Liver (tissue), 9 donors: ENCODE data around the gene ZNF226. TPM values are rescaled to one million over a fixed set of nuclear protein-coding genes. Genes with fewer than 3 reads are reported as not detected.

Source experiments
- DNase-seq: peaks from one replicate; pipeline ENCODE4 v3.0.0-alpha.2; 2017; ENCODE audit warnings: low spot score
- H3K27ac ChIP-seq, 2 donors: one replicate each; pipeline ENCODE4 v1.7.0; 2013; ENCODE audit warnings: inconsistent platforms in 2 of 2, low read length in 2 of 2, control low read depth in 1 of 2, low read depth in 1 of 2, mild to moderate bottlenecking in 1 of 2
- H3K27me3 ChIP-seq, 4 donors: one replicate each; pipeline versions ENCODE4 v1.6.1 to v1.7.0; 2013; ENCODE audit warnings: low read length in 3 of 4, inconsistent platforms in 1 of 4, mild to moderate bottlenecking in 1 of 4, moderate library complexity in 1 of 4; ENCODE audit not compliant: control insufficient read depth in 4 of 4, insufficient read depth in 4 of 4
- H3K36me3 ChIP-seq, 4 donors: one replicate each; pipeline versions ENCODE4 v1.6.1 to v1.7.0; 2013; ENCODE audit warnings: low read length in 3 of 4, mild to moderate bottlenecking in 3 of 4, low read depth in 1 of 4, moderate library complexity in 1 of 4; ENCODE audit not compliant: control insufficient read depth in 4 of 4, insufficient read depth in 3 of 4
- H3K4me1 ChIP-seq, 4 donors: one replicate each; pipeline versions ENCODE4 v1.6.1 to v1.7.0; 2013; ENCODE audit warnings: low read length in 3 of 4, mild to moderate bottlenecking in 3 of 4, moderate library complexity in 1 of 4; ENCODE audit not compliant: control insufficient read depth in 4 of 4, insufficient read depth in 4 of 4
- H3K4me3 ChIP-seq, 3 donors: one replicate each; pipeline versions ENCODE4 v1.6.1 to v1.7.0; 2013; ENCODE audit warnings: low read length in 3 of 3, control low read depth in 1 of 3, low read depth in 1 of 3, mild to moderate bottlenecking in 1 of 3
- H3K9ac ChIP-seq, 2 donors: one replicate each; pipeline ENCODE4 v1.7.0; 2013; ENCODE audit warnings: low read length in 2 of 2, mild to moderate bottlenecking in 2 of 2, moderate library complexity in 2 of 2, control low read depth in 1 of 2, low read depth in 1 of 2
- H3K9me3 ChIP-seq, 4 donors: one replicate each; pipeline versions ENCODE4 v1.6.1 to v1.7.0; 2013; ENCODE audit warnings: low read length in 3 of 4; ENCODE audit not compliant: control insufficient read depth in 4 of 4
- CTCF ChIP-seq: fragments of 150-350 bp; IDR thresholded peaks from 2 replicates; pipeline ENCODE4 v1.5.1; 2017; ENCODE audit warnings: improper control_type of control experiment, low read depth, low read length; ENCODE audit not compliant: missing input control
- FOXA1 ChIP-seq: IDR thresholded peaks from 2 replicates; pipeline ENCODE4 v1.6.1; 2016; ENCODE audit warnings: antibody characterized with exemption
- FOXA2 ChIP-seq: IDR thresholded peaks from 2 replicates; pipeline ENCODE4 v1.6.1; 2016; ENCODE audit warnings: antibody characterized with exemption
- GABPA ChIP-seq, 2 donors: IDR thresholded peaks in 1 of 2; conservative IDR thresholded peaks in 1 of 2; 2 replicates each; pipeline ENCODE4 v1.6.1; 2016; ENCODE audit warnings: antibody characterized with exemption in 2 of 2, mild to moderate bottlenecking in 1 of 2, moderate library complexity in 1 of 2
- HNF4A ChIP-seq, 2 donors: conservative IDR thresholded peaks; 2 replicates each; pipeline ENCODE4 v1.6.1; 2016; ENCODE audit warnings: antibody characterized with exemption in 2 of 2, mild to moderate bottlenecking in 2 of 2
- HNF4G ChIP-seq: IDR thresholded peaks from 2 replicates; pipeline ENCODE4 v1.6.1; 2016; ENCODE audit warnings: antibody characterized with exemption
- MAX ChIP-seq: IDR thresholded peaks from 2 replicates; pipeline ENCODE4 v1.6.1; 2016; ENCODE audit warnings: antibody characterized with exemption
- NR2F2 ChIP-seq: IDR thresholded peaks from 2 replicates; pipeline ENCODE4 v1.6.1; 2016; ENCODE audit warnings: antibody characterized with exemption
- RAD21 ChIP-seq, 2 donors: IDR thresholded peaks; 2 replicates each; pipeline ENCODE4 v1.6.1; 2016; ENCODE audit warnings: antibody characterized with exemption in 2 of 2, mild to moderate bottlenecking in 2 of 2
- RXRA ChIP-seq, 2 donors: IDR thresholded peaks; 2 replicates each; pipeline ENCODE4 v1.6.1; 2017 to 2018; ENCODE audit warnings: antibody characterized with exemption in 2 of 2, mild to moderate bottlenecking in 1 of 2
- SP1 ChIP-seq: IDR thresholded peaks from 2 replicates; pipeline ENCODE4 v1.6.1; 2018; ENCODE audit warnings: antibody characterized with exemption, mild to moderate bottlenecking
- YY1 ChIP-seq: IDR thresholded peaks from 2 replicates; pipeline ENCODE4 v1.6.1; 2016; ENCODE audit warnings: antibody characterized with exemption, mild to moderate bottlenecking
- WGBS: extraction: QIAGEN DNeasy Blood & Tissue Kit; methylation state at CpG from one replicate; pipeline ENCODE4 v1.1.7; 2013; 5-methylcytosine and 5-hydroxymethylcytosine counted together
- polyA plus RNA-seq, 2 donors: library from polyadenylated mRNA; stranded (reverse) in 1 of 2; unstranded in 1 of 2; fragments of 200-250 nt in 1 of 2; fragments of >200 nt in 1 of 2; fragmentation: Nextera tagmentation in 1 of 2; extraction: Ambion mirVana in 1 of 2; gene quantifications; one replicate each; pipeline versions ENCODE4 v1.2.1 to v1.2.3, GENCODE V29; 2013 to 2015
- total RNA-seq, 2 donors: library from RNA; depleted of rRNA; stranded (reverse); fragments of >200 nt; gene quantifications; one replicate each; pipeline ENCODE4 v1.2.3, GENCODE V29; 2014
- TF ChIP-seq, protein P1 (sequence below): IDR thresholded peaks from 2 replicates; pipeline ENCODE4 v1.6.1; 2016; ENCODE audit warnings: antibody characterized with exemption, mild to moderate bottlenecking
- TF ChIP-seq, protein P2 (sequence below): IDR thresholded peaks from 2 replicates; pipeline ENCODE4 v1.6.1; 2016; ENCODE audit warnings: antibody characterized with exemption
- TF ChIP-seq, protein P3 (sequence below): IDR thresholded peaks from 2 replicates; pipeline ENCODE4 v1.6.1; 2016; ENCODE audit warnings: antibody characterized with exemption
- donor health status: healthy.
- donor health status: healthy.
- donor health status: healthy.
- donor health status: healthy.
- donor health status: healthy.

Gene ZNF226
- total and polyA plus RNA-seq, 4 donors = 6.4 to 10.6 (median 8.5) TPM

DNA sequence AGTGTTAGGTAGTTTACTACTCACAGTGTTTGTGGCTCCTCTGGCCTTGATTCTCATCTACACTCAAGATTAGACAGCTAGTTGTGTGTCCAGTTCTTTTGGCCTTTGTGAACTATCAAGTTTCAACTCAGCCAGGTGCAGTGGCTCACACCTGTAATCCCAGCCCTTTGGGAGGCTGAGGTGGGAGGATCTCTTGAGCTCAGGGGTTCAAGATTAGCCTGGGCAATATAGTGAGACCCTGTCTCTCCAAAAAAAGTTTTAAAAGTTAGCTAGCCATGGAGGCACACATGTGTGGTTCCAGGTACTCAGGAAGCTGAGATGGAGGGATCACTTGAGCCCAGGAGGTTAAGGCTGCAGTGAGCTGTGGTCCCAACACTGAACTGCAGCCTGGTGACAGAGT, 16.1 kb downstream of the ZNF226 start:
- Histone ChIP-seq H3K9me3 (peaks cover 42 to 81% (median 68%) of the 10 kb centered on the region in 4 donors), H3K9ac (no peak overlapping the region), H3K27me3 (no peaks in the 10 kb centered on the region), H3K27ac (no peak overlapping the region), H3K4me1 (no peaks in the 10 kb centered on the region), H3K36me3 (peaks cover 2 to 16% (median 13%) of the 10 kb centered on the region in 4 donors), H3K4me3 (peak overlapping the region in 2 of 3 donors; percentile 29 to 31)
- DNase-seq = no peak
- TF ChIP-seq, protein P1, sequence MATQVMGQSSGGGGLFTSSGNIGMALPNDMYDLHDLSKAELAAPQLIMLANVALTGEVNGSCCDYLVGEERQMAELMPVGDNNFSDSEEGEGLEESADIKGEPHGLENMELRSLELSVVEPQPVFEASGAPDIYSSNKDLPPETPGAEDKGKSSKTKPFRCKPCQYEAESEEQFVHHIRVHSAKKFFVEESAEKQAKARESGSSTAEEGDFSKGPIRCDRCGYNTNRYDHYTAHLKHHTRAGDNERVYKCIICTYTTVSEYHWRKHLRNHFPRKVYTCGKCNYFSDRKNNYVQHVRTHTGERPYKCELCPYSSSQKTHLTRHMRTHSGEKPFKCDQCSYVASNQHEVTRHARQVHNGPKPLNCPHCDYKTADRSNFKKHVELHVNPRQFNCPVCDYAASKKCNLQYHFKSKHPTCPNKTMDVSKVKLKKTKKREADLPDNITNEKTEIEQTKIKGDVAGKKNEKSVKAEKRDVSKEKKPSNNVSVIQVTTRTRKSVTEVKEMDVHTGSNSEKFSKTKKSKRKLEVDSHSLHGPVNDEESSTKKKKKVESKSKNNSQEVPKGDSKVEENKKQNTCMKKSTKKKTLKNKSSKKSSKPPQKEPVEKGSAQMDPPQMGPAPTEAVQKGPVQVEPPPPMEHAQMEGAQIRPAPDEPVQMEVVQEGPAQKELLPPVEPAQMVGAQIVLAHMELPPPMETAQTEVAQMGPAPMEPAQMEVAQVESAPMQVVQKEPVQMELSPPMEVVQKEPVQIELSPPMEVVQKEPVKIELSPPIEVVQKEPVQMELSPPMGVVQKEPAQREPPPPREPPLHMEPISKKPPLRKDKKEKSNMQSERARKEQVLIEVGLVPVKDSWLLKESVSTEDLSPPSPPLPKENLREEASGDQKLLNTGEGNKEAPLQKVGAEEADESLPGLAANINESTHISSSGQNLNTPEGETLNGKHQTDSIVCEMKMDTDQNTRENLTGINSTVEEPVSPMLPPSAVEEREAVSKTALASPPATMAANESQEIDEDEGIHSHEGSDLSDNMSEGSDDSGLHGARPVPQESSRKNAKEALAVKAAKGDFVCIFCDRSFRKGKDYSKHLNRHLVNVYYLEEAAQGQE = no peak
- no peak for TF ChIP-seq RXRA (IDR thresholded peaks at IDR 0.05)
- TF ChIP-seq FOXA2 = no peak
- TF ChIP-seq HNF4A (conservative IDR thresholded peaks at IDR 0.05) = no peak
- TF ChIP-seq MAX = no peak
- no peak for TF ChIP-seq FOXA1
- TF ChIP-seq GABPA (IDR thresholded peaks at IDR 0.05 in 1 of 2, conservative IDR thresholded peaks at IDR 0.05 in 1 of 2) = no peak
- no peak for TF ChIP-seq RAD21 (IDR thresholded peaks at IDR 0.05)
- TF ChIP-seq HNF4G = no peak
- TF ChIP-seq SP1 = no peak
- TF ChIP-seq, protein P2, sequence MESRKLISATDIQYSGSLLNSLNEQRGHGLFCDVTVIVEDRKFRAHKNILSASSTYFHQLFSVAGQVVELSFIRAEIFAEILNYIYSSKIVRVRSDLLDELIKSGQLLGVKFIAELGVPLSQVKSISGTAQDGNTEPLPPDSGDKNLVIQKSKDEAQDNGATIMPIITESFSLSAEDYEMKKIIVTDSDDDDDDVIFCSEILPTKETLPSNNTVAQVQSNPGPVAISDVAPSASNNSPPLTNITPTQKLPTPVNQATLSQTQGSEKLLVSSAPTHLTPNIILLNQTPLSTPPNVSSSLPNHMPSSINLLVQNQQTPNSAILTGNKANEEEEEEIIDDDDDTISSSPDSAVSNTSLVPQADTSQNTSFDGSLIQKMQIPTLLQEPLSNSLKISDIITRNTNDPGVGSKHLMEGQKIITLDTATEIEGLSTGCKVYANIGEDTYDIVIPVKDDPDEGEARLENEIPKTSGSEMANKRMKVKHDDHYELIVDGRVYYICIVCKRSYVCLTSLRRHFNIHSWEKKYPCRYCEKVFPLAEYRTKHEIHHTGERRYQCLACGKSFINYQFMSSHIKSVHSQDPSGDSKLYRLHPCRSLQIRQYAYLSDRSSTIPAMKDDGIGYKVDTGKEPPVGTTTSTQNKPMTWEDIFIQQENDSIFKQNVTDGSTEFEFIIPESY = no peak
- no peak for TF ChIP-seq YY1
- TF ChIP-seq, protein P3, sequence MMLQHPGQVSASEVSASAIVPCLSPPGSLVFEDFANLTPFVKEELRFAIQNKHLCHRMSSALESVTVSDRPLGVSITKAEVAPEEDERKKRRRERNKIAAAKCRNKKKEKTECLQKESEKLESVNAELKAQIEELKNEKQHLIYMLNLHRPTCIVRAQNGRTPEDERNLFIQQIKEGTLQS = no peak
- TF ChIP-seq NR2F2 = no peak
- TF ChIP-seq CTCF = no peak

- Histone ChIP-seq H3K4me3 (peak overlapping the region in 2 of 3 donors; percentile 27 to 40), H3K27me3 (no peaks in the 10 kb centered on the region), H3K9ac (no peak overlapping the region), H3K27ac (no peak overlapping the region), H3K4me1 (no peaks in the 10 kb centered on the region), H3K36me3 (peaks cover 0 to 4% (median 1%) of the 10 kb centered on the region in 4 donors), H3K9me3 (peaks cover 30 to 72% (median 59%) of the 10 kb centered on the region in 4 donors)
- TF ChIP-seq SP1 = no peak
- TF ChIP-seq, protein P3 = no peak
- no peak for DNase-seq
- WGBS = 81% methylated on average over 10 of the region's 10 CpGs
Observed at GRCh38 chr19:44182145-44182544, 17.2 kb downstream of the ZNF226 start.
